HT1080 (cell line): ENCODE data around the gene ACSS3. TPM values are rescaled to one million over a fixed set of nuclear protein-coding genes. Genes with fewer than 3 reads are reported as not detected.

Experiments
- DNase-seq: peaks from one replicate; pipeline ENCODE4 v3.0.0-alpha.2; 2015; ENCODE audit warnings: low read depth
- small RNA-seq: library from RNA; depleted of rRNA; stranded (forward); fragments of <200 nt; gene quantifications from one replicate; pipeline ENCODE3, GENCODE V24; 2014
- total RNA-seq: library from RNA; depleted of rRNA; stranded (reverse); fragments of >200 nt; shearing (Covaris generic); gene quantifications from 2 replicates; pipeline ENCODE4 v1.2.3, GENCODE V29; 2014; rRNA removed

The ACSS3 gene
- total RNA-seq, 1 experiment from 2014 or later: not detected

- DNase-seq: no peak
Measured at GRCh38 chr12:81294325-81295190, 216.7 kb downstream of the ACSS3 start.

GRCh38 chr12:81295251-81295650, 217.4 kb downstream of the ACSS3 start:
- no peak for DNase-seq

- peak; percentile 92 for DNase-seq
Measured at GRCh38 chr12:81296556-81297305, 218.9 kb downstream of the ACSS3 start.

- DNase-seq: no peak
Measured at GRCh38 chr12:81297601-81298000, 219.7 kb downstream of the ACSS3 start.

- no peak for DNase-seq
Measured at GRCh38 chr12:81300454-81300853, 222.6 kb downstream of the ACSS3 start.

GRCh38 chr12:81303935-81304334, 226.1 kb downstream of the ACSS3 start:
- no peak for DNase-seq

Small RNA genes lying within 50 kb of the gene (small RNA-seq; reads per million reads assigned to genes)
- not detected for gene MIR4699

Other genes starting within 250 kb of the ACSS3 start
- gene LIN7A, start 140.1 kb upstream of the ACSS3 start, total RNA-seq: 1.1 and 1.8 TPM in 2 replicates